Right lung (tissue), 5 donors: ENCODE data around the gene ZNF322. TPM values are rescaled to one million over a fixed set of nuclear protein-coding genes. Genes with fewer than 3 reads are reported as not detected.
A peak's percentile ranks its signal among the peaks of the same experiment; 100 is the strongest.

Experiments
- DNase-seq, 2 donors: peaks; one replicate each; pipeline ENCODE4 v3.0.0-alpha.2; 2013
- polyA plus RNA-seq, 5 donors: library from polyadenylated mRNA; unstranded; fragments of 120-200 nt; gene quantifications; one replicate each; pipeline versions ENCODE4 v1.2.1 to v1.2.3, GENCODE V29; 2013; ENCODE audit warnings: inconsistent platforms in 1 of 5, low replicate concordance in 1 of 5; ENCODE audit not compliant: insufficient read length in 5 of 5, insufficient read depth in 1 of 5

Gene ZNF322
- polyA plus RNA-seq, 5 donors, result 26.3 to 46.5 (median 39.1) TPM

GRCh38 chr6:26623339-26623859 lies 36.1 kb downstream of the ZNF322 start:
- DNase-seq, result no peak

DNA sequence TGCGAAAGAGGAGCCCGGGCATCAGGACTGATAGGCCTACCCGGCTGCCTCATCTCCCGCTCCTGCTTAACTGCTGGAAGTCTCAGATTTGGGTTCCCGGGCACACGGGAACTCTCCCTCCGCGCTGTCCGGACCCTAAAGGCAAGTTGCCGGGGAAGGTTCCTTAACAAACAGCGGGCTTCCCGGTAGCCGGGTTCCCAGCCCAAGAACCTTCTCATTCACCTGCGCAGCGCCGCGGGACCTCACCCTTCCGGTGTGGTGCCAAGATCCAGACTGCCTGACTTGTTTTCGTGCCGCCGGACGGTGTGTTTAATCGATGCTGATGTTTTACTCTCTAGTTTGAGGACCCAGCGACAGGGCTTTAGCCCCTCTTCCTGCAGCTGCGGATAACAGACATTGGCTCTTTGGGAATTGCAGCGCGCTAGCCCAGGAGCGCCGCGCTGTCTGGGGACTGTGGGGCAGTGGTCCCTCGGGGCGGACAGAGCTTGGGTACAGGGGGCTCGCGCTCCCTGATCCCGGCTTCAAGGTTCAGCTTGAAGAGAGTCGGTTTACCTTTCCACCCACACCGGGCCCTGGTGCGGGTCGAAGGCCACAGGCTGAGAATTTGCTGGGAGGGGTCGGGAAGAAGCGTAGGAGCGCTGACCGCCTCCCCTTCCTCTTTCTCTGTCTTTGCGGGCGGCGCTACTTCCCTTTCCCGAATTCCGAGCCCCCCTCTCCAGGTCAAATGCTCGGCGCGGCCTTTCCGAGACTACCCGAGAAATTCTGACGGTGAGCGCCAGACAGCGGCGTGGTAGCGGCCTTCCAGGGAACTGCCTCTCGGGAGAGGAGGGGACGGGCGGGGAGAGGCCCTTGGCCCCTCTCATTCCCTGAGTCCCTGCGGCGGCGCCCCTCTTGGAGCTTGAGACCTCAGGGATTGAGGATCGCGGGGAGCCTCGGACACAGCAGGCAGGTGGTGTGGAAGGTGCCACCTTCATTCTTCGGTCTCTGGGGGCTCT lies 45.6 kb downstream of the ZNF322 start:
- no peak for DNase-seq

DNA sequence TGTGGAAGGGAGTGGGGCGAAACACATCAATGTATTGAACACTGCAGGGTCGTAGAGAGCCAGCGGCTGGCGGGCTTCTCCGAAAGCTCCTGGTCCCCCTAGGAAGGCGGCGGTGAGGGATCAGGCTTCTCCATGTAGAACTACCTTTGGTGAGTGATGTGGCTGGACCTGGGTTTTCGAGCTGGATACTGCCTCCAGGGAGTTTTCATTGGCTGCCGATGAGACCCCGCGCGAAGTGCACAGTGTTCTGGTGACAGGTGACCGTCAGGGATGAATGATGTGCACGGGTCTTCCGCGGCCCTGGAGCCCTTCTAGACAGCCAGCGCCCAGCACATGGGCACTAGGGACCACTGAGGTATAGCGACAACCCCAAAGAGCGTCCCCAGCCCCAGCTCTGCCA lies 46.3 kb downstream of the ZNF322 start:
- no peak for DNase-seq

DNA sequence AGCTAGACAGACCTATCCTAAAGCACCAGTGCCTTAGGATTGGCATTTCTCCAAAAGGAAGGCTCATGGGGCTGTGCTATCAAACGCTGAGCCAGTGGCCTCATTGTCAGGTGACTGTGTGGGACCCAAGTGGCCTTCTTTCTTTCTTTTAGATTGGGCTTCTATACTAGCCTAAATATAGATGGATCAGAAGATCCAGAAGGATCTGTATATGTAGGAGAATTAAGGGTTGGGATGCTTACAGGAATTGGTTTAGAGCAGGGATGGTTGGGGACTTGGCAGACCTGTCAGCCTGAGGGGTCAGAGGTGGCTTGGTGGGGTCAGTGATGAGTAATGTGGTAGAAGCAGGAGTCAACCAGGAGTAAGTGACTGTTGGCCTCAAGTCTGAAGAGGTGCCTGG lies 47.9 kb downstream of the ZNF322 start:
- no peak for DNase-seq

GRCh38 chr6:26609463-26609862 lies 50.1 kb downstream of the ZNF322 start:
- DNase-seq, result no peak

- DNase-seq, result peak in 1 of 2 donors; percentile 55
Measured at GRCh38 chr6:26607434-26608230, 51.9 kb downstream of the ZNF322 start.

GRCh38 chr6:26604797-26605196 lies 54.7 kb downstream of the ZNF322 start:
- no peak for DNase-seq

- no peak for DNase-seq
Measured at GRCh38 chr6:26604026-26604425, 55.5 kb downstream of the ZNF322 start.

GRCh38 chr6:26602262-26602661 lies 57.3 kb downstream of the ZNF322 start:
- no peak for DNase-seq

GRCh38 chr6:26600759-26601158 lies 58.8 kb downstream of the ZNF322 start:
- no peak for DNase-seq

GRCh38 chr6:26599591-26599990 lies 60.0 kb downstream of the ZNF322 start:
- no peak for DNase-seq

DNA sequence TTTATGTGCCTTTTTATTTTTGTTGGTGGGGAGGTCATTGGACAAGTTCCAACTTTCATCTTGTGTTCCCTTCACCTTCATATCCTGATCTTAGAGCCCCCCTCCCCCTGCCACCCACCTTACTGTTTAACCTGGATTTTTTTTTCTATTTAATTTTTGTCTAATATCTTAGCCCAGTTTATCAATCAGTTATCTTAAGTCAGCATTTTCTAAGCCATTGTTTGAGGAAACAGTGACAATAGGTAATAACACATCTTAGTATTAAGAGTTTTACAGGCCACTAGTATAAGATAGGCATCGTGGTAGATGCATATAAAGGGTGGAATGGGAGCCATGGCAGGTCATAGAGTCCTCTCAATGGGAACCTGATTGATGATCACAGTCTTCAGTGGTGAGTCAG lies 60.4 kb downstream of the ZNF322 start:
- DNase-seq, result no peak

DNA sequence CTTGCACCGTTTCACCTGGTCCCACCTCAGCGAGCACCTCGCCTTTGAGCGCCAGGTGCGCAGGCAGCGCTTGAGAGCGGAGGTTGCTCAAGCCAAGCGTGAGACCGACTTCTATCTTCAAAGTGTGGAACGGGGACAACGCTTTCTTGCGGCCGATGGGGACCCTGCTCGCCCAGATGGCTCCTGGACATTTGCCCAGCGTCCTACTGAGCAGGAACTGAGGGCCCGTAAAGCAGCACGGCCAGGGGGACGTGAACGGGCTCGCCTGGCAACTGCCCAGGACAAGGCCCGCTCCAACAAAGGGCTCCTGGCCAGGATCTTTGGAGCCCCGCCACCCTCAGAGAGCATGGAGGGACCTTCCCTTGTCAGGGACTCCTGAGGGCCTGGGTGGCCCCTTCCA lies 61.3 kb downstream of the ZNF322 start:
- no peak for DNase-seq

- no peak for DNase-seq
Measured at GRCh38 chr6:26597821-26598220, 61.7 kb downstream of the ZNF322 start.

DNA sequence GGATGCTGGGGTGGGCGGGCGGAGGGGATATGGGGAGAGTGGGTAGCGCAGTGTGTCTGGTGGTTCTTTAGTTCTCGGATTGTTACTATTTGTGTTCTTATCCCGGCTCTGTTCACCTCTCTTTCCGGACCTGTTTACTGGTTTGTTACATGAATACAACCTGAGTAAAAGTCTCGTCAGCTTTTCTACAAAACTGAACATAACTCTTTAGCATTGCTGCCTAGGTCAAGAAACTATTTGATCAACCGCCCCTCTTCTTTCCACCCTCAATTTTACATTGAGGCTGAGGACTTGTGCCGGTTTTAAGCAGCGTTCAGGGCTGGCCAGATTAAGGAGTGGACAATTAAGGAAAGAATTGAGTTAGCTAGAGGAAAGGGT lies 62.2 kb downstream of the ZNF322 start:
- no peak for DNase-seq

GRCh38 chr6:26596579-26597388 lies 62.8 kb downstream of the ZNF322 start, which contains the start of gene ABT1:
Gene ABT1 (plus strand): TSS chr6:26596953. CDS start chr6:26596983, 30 bp downstream.
- peak; percentile 98 for DNase-seq

DNA sequence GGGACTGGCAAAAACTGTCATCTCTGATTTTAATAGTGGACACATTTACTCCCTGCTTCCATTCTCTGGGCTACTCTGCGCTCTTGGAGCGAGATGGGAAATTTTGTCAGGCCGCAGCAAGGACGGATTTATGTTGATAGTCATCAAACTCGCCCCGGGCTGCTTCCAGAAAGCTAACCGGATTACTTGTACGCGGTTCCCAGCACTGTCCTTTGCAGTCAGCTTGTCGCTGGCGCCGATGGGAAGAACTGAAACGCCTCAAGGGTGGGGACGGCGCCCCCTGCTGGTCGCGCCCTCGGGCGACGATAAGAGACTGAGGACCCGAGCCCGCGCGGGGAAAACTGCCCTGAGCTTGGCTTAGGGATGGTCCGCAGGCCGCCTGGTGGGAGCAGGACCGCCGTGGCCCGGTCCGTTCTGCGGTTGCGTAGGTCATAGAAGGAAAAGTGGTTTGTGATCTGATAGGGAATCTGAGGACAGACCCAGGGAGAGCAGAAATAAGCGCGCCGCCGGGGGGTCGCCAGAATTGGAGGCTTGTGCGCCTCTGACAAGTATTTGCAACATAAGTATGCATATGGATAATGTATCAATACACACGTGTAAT lies 63.8 kb downstream of the ZNF322 start:
- DNase-seq, result peak; percentile 90 to 91

GRCh38 chr6:26594730-26595632 lies 64.6 kb downstream of the ZNF322 start:
- no peak for DNase-seq

DNA sequence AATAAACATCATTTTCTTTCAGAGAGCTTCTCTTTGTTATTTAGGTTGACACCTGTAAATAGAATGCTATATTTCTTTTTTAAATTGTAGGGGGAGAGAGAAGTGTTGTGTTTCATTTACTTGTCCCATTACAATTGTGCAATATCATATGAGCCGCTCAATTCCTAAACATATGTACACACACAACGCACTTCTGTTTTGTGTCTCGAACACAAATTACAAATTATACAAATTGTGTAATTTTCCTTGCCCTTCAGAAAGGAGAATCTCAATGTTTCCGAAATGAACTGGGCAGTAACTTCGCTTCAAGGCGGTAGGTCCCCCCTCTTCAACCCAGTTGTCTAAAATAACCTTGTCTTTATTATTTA lies 65.4 kb downstream of the ZNF322 start:
- DNase-seq, result no peak
